GM19395 (cell line): ENCODE measurements around the gene ISYNA1.

ENCODE experiments used
- ATAC-seq: cut with Tn5 transposase; IDR thresholded peaks from one replicate; pipeline ENCODE4 v1.9.1; 2021; ENCODE audit warnings: mild to moderate bottlenecking, moderate library complexity; ENCODE audit not compliant: unreplicated experiment

Gene ISYNA1

GRCh38 chr19:18468517-18468916 lies 30.6 kb upstream of the ISYNA1 start:
- ATAC-seq, result no peak

- ATAC-seq, result no peak
Observed at GRCh38 chr19:18467978-18468377, 30.0 kb upstream of the ISYNA1 start.

- ATAC-seq, result no peak
Observed at GRCh38 chr19:18466354-18466753, 28.4 kb upstream of the ISYNA1 start.

- no peak for ATAC-seq
Observed at GRCh38 chr19:18465964-18466339, 28.0 kb upstream of the ISYNA1 start.

GRCh38 chr19:18465214-18465963 lies 27.5 kb upstream of the ISYNA1 start:
- ATAC-seq, result no peak

GRCh38 chr19:18464646-18465045 lies 26.7 kb upstream of the ISYNA1 start:
- ATAC-seq, result no peak

GRCh38 chr19:18461471-18461870 lies 23.5 kb upstream of the ISYNA1 start:
- ATAC-seq, result no peak

GRCh38 chr19:18460900-18461299 lies 23.0 kb upstream of the ISYNA1 start:
- ATAC-seq, result no peak

GRCh38 chr19:18457483-18458331 lies 19.8 kb upstream of the ISYNA1 start:
- no peak for ATAC-seq

GRCh38 chr19:18456974-18457373 lies 19.0 kb upstream of the ISYNA1 start:
- ATAC-seq, result no peak

GRCh38 chr19:18456279-18456678 lies 18.3 kb upstream of the ISYNA1 start:
- ATAC-seq, result no peak

- no peak for ATAC-seq
Observed at GRCh38 chr19:18453269-18454024, 15.5 kb upstream of the ISYNA1 start.

- no peak for ATAC-seq
Observed at GRCh38 chr19:18452386-18452785, 14.5 kb upstream of the ISYNA1 start.

- no peak for ATAC-seq
Observed at GRCh38 chr19:18450931-18451836, 13.3 kb upstream of the ISYNA1 start.

GRCh38 chr19:18450021-18450930 lies 12.3 kb upstream of the ISYNA1 start:
- ATAC-seq, result no peak

- ATAC-seq, result no peak
Observed at GRCh38 chr19:18449552-18449951, 11.6 kb upstream of the ISYNA1 start.

GRCh38 chr19:18446811-18447359 lies 9.0 kb upstream of the ISYNA1 start:
- no peak for ATAC-seq

GRCh38 chr19:18446145-18446810 lies 8.3 kb upstream of the ISYNA1 start:
- no peak for ATAC-seq
